Endodermal cell (in vitro differentiated cells): ENCODE data around the gene CEP128. TPM values are rescaled to one million over a fixed set of nuclear protein-coding genes. Genes with fewer than 3 reads are reported as not detected.

Experiments
- DNase-seq: peaks from one replicate; pipeline ENCODE4 v3.0.0-alpha.2; 2017
- H3K27ac ChIP-seq: 2 replicates; pipeline ENCODE4 v1.5.1; 2013; ENCODE audit warnings: mild to moderate bottlenecking, low read depth, low read length, moderate library complexity
- H3K27me3 ChIP-seq: 2 replicates; pipeline ENCODE4 v1.6.1; 2013; ENCODE audit warnings: mild to moderate bottlenecking, low read length, moderate library complexity; ENCODE audit not compliant: insufficient read depth, control insufficient read depth, poor library complexity, severe bottlenecking
- H3K36me3 ChIP-seq: 2 replicates; pipeline ENCODE4 v1.7.0; 2013; ENCODE audit warnings: mild to moderate bottlenecking, low read length, moderate library complexity; ENCODE audit not compliant: control insufficient read depth, insufficient read depth
- H3K4me1 ChIP-seq: one replicate; pipeline ENCODE4 v1.7.0; 2013; ENCODE audit warnings: low read length; ENCODE audit not compliant: control insufficient read depth, insufficient read depth
- H3K4me3 ChIP-seq: 2 replicates; pipeline ENCODE4 v1.5.1; 2013; ENCODE audit warnings: mild to moderate bottlenecking, low read length, moderate library complexity
- H3K9ac ChIP-seq: 2 replicates; pipeline ENCODE4 v1.6.1; 2013; ENCODE audit warnings: mild to moderate bottlenecking, low read length, moderate library complexity; ENCODE audit not compliant: poor library complexity, severe bottlenecking; ENCODE audit errors: extremely low read depth
- H3K9me3 ChIP-seq: 2 replicates; pipeline ENCODE4 v1.6.1; 2013; ENCODE audit warnings: mild to moderate bottlenecking, low read length, moderate library complexity; ENCODE audit not compliant: control insufficient read depth
- H3K27ac Mint-ChIP-seq: 2 replicates; pipeline ENCODE4 v1.8.0; 2020; ENCODE audit warnings: mixed read lengths
- H3K27me3 Mint-ChIP-seq: 2 replicates; pipeline ENCODE4 v1.8.0; 2021; ENCODE audit warnings: mild to moderate bottlenecking, mixed read lengths; ENCODE audit not compliant: insufficient read depth
- H3K36me3 Mint-ChIP-seq: 2 replicates; pipeline ENCODE4 v1.8.0; 2020; ENCODE audit warnings: low read depth, mixed read lengths
- H3K4me1 Mint-ChIP-seq: 2 replicates; pipeline ENCODE4 v1.8.0; 2020; ENCODE audit warnings: mixed read lengths
- H3K4me3 Mint-ChIP-seq: 2 replicates; pipeline ENCODE4 v1.8.0; 2020; ENCODE audit warnings: mild to moderate bottlenecking, moderate library complexity, mixed read lengths
- H3K9me3 Mint-ChIP-seq: 2 replicates; pipeline ENCODE4 v1.8.0; 2020; ENCODE audit warnings: mild to moderate bottlenecking, mixed read lengths
- WGBS, 2 experiments: methylation state at CpG; one replicate each; pipeline versions ENCODE4 v1.1.5 to v1.1.7; 2013; ENCODE audit warnings: missing lambda C conversion rate in 2 of 2, mixed read lengths in 1 of 2; ENCODE audit not compliant: insufficient coverage in 1 of 2, insufficient read length in 1 of 2; 5-methylcytosine and 5-hydroxymethylcytosine counted together
- total RNA-seq, 2 donors: library from RNA; stranded (reverse); fragmentation: NEBNext Ultra II Directional in 1 of 2; extraction: Animal tissue kit (Norgen Biotek cat#: 25700) in 1 of 2; gene quantifications; 2 replicates in 1 of 2; 3 replicates in 1 of 2; pipeline ENCODE4 v1.2.1, GENCODE V29; 2021
- TF ChIP-seq, protein P1 (sequence below): fragments of 200-600 bp; sonication (generic); conservative IDR thresholded peaks from 2 replicates; pipeline ENCODE4 v1.5.0; 2021; ENCODE audit warnings: antibody characterized with exemption, mild to moderate bottlenecking

The CEP128 gene
- total RNA-seq, 2 donors from 2014 or later: 21.6 to 29.0 TPM

DNA sequence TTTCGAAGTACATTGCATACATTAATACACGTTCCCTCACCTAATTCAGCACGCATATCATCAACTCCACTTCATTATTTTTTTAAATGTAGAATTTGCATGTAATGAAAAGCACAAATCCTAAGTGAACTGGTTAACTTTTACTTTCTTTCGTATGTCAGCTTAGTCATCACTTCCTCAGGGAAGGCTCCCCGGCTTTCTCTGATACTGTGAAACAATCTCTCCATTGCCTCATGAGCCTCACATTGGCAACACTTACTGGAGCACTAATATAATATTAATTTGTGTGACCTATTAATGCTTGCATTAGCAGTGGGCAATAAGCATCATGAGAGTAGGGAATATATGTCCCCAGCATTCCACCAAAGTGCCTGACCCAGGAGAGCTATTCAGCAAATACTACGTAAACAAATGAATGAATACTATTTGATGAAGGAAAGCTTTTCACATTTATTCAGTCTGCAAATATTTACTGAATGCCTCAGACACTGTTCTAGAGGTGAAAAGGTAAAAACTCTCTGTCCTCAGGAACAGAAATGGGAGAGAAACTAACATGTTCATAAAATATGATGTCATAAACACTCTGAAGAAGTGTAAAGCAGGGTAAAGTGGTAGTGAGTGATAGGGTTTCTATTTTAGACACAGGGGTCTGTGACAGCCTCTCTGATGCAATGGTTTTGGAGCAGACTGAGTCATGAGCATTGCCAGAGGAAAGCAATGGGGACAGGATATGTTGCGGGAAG lies 402.7 kb downstream of the CEP128 start:
- 94 to 100% methylated on average over 1 to 7 of the region's 7 CpGs for WGBS, 2 experiments
- Histone ChIP-seq H3K27me3 (peaks cover 23% of the 10 kb centered on the region), H3K9ac (no peak overlapping the region), H3K4me3 (no peak overlapping the region), H3K36me3 (no peaks in the 10 kb centered on the region), H3K27ac (no peak overlapping the region), H3K4me1 (no peaks in the 10 kb centered on the region), H3K9me3 (peaks cover 22% of the 10 kb centered on the region)
- H3K4me1 Mint-ChIP-seq: peaks cover 5% of the 10 kb centered on the region
- no peak overlapping the region for H3K27ac Mint-ChIP-seq
- TF ChIP-seq, protein P1, sequence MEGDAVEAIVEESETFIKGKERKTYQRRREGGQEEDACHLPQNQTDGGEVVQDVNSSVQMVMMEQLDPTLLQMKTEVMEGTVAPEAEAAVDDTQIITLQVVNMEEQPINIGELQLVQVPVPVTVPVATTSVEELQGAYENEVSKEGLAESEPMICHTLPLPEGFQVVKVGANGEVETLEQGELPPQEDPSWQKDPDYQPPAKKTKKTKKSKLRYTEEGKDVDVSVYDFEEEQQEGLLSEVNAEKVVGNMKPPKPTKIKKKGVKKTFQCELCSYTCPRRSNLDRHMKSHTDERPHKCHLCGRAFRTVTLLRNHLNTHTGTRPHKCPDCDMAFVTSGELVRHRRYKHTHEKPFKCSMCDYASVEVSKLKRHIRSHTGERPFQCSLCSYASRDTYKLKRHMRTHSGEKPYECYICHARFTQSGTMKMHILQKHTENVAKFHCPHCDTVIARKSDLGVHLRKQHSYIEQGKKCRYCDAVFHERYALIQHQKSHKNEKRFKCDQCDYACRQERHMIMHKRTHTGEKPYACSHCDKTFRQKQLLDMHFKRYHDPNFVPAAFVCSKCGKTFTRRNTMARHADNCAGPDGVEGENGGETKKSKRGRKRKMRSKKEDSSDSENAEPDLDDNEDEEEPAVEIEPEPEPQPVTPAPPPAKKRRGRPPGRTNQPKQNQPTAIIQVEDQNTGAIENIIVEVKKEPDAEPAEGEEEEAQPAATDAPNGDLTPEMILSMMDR: no peak
- peaks cover 11% of the 10 kb centered on the region for H3K36me3 Mint-ChIP-seq
- H3K27me3 Mint-ChIP-seq: peaks cover 48% of the 10 kb centered on the region
- peaks cover 25% of the 10 kb centered on the region for H3K9me3 Mint-ChIP-seq
- DNase-seq: no peak
- H3K4me3 Mint-ChIP-seq: no peak overlapping the region

DNA sequence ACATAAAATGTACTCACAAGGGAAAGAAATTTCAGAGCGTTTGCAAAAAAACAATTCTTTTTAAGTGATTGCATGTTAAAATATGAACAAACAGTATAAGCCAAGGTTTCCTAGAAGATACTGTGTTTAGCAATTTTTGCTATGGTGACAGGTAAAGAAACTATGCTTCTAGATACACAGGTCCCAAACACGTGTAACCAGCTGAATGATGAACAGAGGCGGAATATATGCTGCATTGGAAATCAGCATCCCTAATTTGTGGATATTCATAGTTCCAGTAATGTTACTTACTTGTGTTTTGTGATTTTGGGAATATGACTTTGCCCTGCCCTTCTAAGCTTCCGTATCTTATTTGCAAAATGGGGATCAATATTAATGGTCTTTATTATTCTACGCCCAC lies 403.9 kb downstream of the CEP128 start:
- H3K9me3 ChIP-seq: peaks cover 22% of the 10 kb centered on the region
- H3K4me3 Mint-ChIP-seq: no peak overlapping the region
- WGBS, 2 experiments: 93% methylated on average over 3 of the region's 5 CpGs; no CpG with 5 or more reads in 1 of the 2 experiments
- no peak overlapping the region for H3K9ac ChIP-seq
- H3K36me3 Mint-ChIP-seq: peaks cover 11% of the 10 kb centered on the region
- no peak overlapping the region for H3K27ac ChIP-seq
- H3K27me3 ChIP-seq: peaks cover 35% of the 10 kb centered on the region
- peaks cover 5% of the 10 kb centered on the region for H3K4me1 Mint-ChIP-seq
- no peaks in the 10 kb centered on the region for H3K36me3 ChIP-seq
- no peak overlapping the region for H3K27ac Mint-ChIP-seq
- H3K4me1 ChIP-seq: no peaks in the 10 kb centered on the region
- no peak overlapping the region for H3K4me3 ChIP-seq
- peaks cover 25% of the 10 kb centered on the region for H3K9me3 Mint-ChIP-seq
- DNase-seq: no peak
- H3K27me3 Mint-ChIP-seq: peaks cover 59% of the 10 kb centered on the region
- TF ChIP-seq, protein P1: no peak

- H3K36me3 ChIP-seq: no peaks in the 10 kb centered on the region
- peaks cover 21% of the 10 kb centered on the region for H3K9me3 Mint-ChIP-seq
- DNase-seq: no peak
- H3K27me3 ChIP-seq: peaks cover 44% of the 10 kb centered on the region
- no peaks in the 10 kb centered on the region for H3K4me1 ChIP-seq
- peaks cover 22% of the 10 kb centered on the region for H3K9me3 ChIP-seq
- H3K4me1 Mint-ChIP-seq: peaks cover 5% of the 10 kb centered on the region
- H3K27me3 Mint-ChIP-seq: peaks cover 69% of the 10 kb centered on the region
- TF ChIP-seq, protein P1: no peak
- WGBS, 2 experiments: 81 to 84% methylated on average over 4 of the region's 4 CpGs
- H3K9ac ChIP-seq: no peak overlapping the region
- H3K27ac Mint-ChIP-seq: no peak overlapping the region
- H3K36me3 Mint-ChIP-seq: peaks cover 11% of the 10 kb centered on the region
- H3K4me3 ChIP-seq: no peak overlapping the region
- no peak overlapping the region for H3K4me3 Mint-ChIP-seq
- H3K27ac ChIP-seq: no peak overlapping the region
These were observed 405.1 kb downstream of the CEP128 start for GRCh38 chr14:80536456-80536855.
